Left lung (tissue), 10 donors: Measurements from ENCODE around the gene RNF121. TPM values are rescaled to one million over a fixed set of nuclear protein-coding genes. Genes with fewer than 3 reads are reported as not detected.

Experiments
- ATAC-seq: fragments of 200-7000 bp; cut with Tn5 transposase; one replicate; pipeline ENCODE4 v1.9.1; 2020; ENCODE audit warnings: moderate library complexity
- DNase-seq, 4 donors: peaks; one replicate each; pipeline ENCODE4 v3.0.0-alpha.2; 2013 to 2020
- H3K27ac ChIP-seq, 2 donors: fragments of 200-600 bp; sonication (generic) in 1 of 2; one replicate each; pipeline versions ENCODE4 v1.5.0 to v1.8.0; 2020 to 2021
- H3K27me3 ChIP-seq, 2 donors: fragments of 200-600 bp; sonication (generic) in 1 of 2; one replicate each; pipeline versions ENCODE4 v1.5.0 to v1.8.0; 2020 to 2021
- H3K36me3 ChIP-seq, 2 donors: fragments of 200-600 bp; sonication (generic) in 1 of 2; one replicate each; pipeline versions ENCODE4 v1.5.0 to v1.8.0; 2020 to 2021
- H3K4me1 ChIP-seq, 2 donors: fragments of 200-600 bp; one replicate each; pipeline ENCODE4 v1.8.0; 2021
- H3K4me3 ChIP-seq, 2 donors: fragments of 200-600 bp; sonication (generic) in 1 of 2; one replicate each; pipeline versions ENCODE4 v1.5.0 to v1.8.0; 2020 to 2021; ENCODE audit warnings: mild to moderate bottlenecking in 1 of 2
- H3K9me3 ChIP-seq, 2 donors: fragments of 200-600 bp; sonication (generic) in 1 of 2; one replicate each; pipeline versions ENCODE4 v1.5.0 to v1.8.0; 2020 to 2021
- CTCF ChIP-seq, 2 donors: fragments of 200-600 bp; sonication (generic) in 1 of 2; IDR thresholded peaks; one replicate each; pipeline versions ENCODE4 v1.5.0 to v1.8.0; 2021; ENCODE audit warnings: antibody characterized with exemption in 2 of 2
- intact Hi-C, 2 donors: fragments of 100-400 bp; cut with DNase I; formaldehyde crosslinking; loops; one replicate each; pipeline versions ENCODE4 v1.11.2 to v1.14.2; 2022
- polyA plus RNA-seq, 6 donors: library from polyadenylated mRNA; unstranded; fragments of 120-200 nt; gene quantifications; one replicate each; pipeline ENCODE4 v1.2.1, GENCODE V29; 2013; ENCODE audit not compliant: insufficient read length in 6 of 6
- total RNA-seq, 2 donors: library from RNA; stranded (reverse); fragmentation: NEBNext Ultra II Directional; extraction: Animal tissue kit (Norgen Biotek cat#: 25700); gene quantifications; one replicate each; pipeline ENCODE4 v1.2.1, GENCODE V29; 2021
- donor health status: DM: no; HTN: yes; CAD: no.
- donor health status: DM: no; HTN: no; CAD: no.

RNF121 gene
- total and polyA plus RNA-seq, 8 donors, result 30.3 to 40.6 (median 33.8) TPM

DNA sequence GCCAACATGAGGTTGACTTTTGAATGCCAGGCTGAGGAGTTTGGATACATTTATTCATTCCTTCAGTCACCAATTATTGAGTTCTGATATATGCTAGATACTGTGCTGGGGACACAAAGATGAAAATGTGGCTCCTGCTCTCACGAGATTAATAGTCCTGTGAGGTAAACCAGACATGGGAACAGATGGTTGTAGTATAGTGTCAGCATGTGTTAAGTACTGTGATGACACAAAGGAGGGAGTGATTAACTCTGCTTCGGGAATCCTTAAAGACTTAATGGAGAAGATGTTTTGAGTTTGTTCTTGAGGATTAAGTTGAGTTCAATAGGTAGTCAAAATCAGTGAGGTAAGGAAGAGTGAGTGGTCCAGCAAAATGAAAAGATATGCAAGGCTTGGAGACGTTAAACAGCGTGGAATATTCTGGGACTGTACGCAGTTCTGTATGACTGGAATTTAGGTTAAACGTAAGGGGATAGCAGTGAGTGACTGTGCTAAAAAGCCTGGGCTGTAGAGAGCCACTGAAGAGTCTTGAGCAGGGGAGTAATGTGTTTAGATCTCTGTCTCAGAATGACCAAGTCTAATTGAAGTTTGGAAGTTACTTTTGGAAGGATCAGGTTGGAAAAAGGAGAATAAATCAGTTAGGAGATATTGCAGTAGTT lies 11.8 kb downstream of the RNF121 start:
- Histone ChIP-seq H3K4me1 (peaks cover 0 to 7% of the 10 kb centered on the region in 2 donors), H3K27ac (no peak overlapping the region), H3K36me3 (peaks cover 0 to 10% of the 10 kb centered on the region in 2 donors), H3K27me3 (no peaks in the 10 kb centered on the region), H3K4me3 (no peak overlapping the region), H3K9me3 (no peaks in the 10 kb centered on the region)
- no peak for TF ChIP-seq CTCF (IDR thresholded peaks at IDR 0.05)
- no peak for DNase-seq
- intact Hi-C loops, result no loop called here
- no peak for ATAC-seq

- H3K4me3 ChIP-seq, result no peak overlapping the region
- H3K27me3 ChIP-seq, result no peaks in the 10 kb centered on the region
- H3K4me1 ChIP-seq, result no peaks in the 10 kb centered on the region
- H3K36me3 ChIP-seq, result no peaks in the 10 kb centered on the region
- DNase-seq (no peak), ATAC-seq (peak; percentile 18)
- intact Hi-C loops, result no loop called here
- H3K9me3 ChIP-seq, result no peaks in the 10 kb centered on the region
- TF ChIP-seq CTCF (IDR thresholded peaks at IDR 0.05), result no peak
- H3K27ac ChIP-seq, result no peak overlapping the region
Measured at GRCh38 chr11:71946144-71946571, 17.3 kb downstream of the RNF121 start.

GRCh38 chr11:71947498-71947897 lies 18.7 kb downstream of the RNF121 start:
- ATAC-seq, result no peak
- Histone ChIP-seq H3K9me3 (no peaks in the 10 kb centered on the region), H3K36me3 (no peaks in the 10 kb centered on the region), H3K4me3 (no peak overlapping the region), H3K27me3 (no peaks in the 10 kb centered on the region), H3K27ac (no peak overlapping the region), H3K4me1 (no peaks in the 10 kb centered on the region)
- no peak for TF ChIP-seq CTCF (IDR thresholded peaks at IDR 0.05)
- intact Hi-C loops, result no loop called here
- no peak for DNase-seq

DNA sequence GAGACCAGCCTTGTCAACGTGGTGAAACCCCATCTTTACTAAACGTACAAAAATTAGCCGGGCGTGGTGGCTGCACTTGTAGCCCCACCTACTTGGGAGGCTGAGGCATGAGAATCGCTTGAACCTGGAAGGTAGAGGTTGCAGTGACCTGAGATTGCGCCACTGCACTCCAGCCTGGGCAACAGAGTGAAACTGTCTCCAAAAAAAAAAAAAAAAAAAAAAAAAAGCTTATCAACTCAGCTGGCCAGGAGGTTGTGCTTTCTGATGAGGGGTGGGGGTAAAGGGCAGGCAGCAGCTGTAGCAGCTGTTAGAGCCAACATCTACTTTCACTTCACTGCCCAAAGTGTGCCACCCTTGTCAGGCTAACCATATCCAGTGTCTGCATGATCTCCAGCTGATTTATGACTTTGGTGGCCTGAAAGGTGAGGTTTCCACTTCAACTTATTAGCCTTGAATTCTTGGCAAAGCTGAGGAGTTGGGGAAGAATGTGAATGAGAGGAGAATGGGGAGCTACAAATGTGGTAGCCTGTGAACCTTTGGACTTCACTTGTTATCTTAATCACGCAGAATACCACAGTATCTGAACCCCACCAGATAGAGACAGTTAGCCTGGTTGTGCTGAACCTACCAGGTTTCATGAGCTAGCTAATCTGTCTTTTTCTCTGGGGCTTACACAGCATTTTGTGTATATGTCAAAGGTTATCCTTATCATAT lies 19.6 kb downstream of the RNF121 start:
- no peaks in the 10 kb centered on the region for H3K27me3 ChIP-seq
- no peak overlapping the region for H3K4me3 ChIP-seq
- no peak for TF ChIP-seq CTCF (IDR thresholded peaks at IDR 0.05)
- H3K27ac ChIP-seq, result no peak overlapping the region
- intact Hi-C loops, result no loop called here
- ATAC-seq (no peak), DNase-seq (no peak)
- no peaks in the 10 kb centered on the region for H3K9me3 ChIP-seq
- no peaks in the 10 kb centered on the region for H3K36me3 ChIP-seq
- no peaks in the 10 kb centered on the region for H3K4me1 ChIP-seq

DNA sequence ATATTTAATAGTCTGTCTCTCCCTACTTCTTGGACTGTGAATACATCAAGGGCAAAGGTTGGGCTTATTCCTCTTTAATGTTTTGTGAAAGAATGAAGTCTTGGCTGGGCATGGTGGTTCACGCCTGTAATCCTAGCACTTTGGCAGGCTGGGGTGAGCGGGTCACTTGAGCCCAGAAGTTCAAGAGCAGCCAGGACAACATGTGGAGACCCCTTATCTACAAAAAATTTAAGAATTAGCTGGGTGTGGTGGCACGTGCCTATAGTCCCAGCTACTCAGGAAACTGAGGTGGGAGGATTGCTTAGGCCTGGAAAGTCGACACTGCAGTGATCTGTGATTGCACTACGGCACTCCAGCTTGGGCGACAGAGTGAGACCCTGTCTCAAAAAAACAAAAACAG lies 20.2 kb downstream of the RNF121 start:
- Histone ChIP-seq H3K27ac (no peak overlapping the region), H3K36me3 (no peaks in the 10 kb centered on the region), H3K9me3 (no peaks in the 10 kb centered on the region), H3K4me3 (no peak overlapping the region), H3K4me1 (no peaks in the 10 kb centered on the region), H3K27me3 (no peaks in the 10 kb centered on the region)
- DNase-seq (no peak), ATAC-seq (no peak)
- TF ChIP-seq CTCF (IDR thresholded peaks at IDR 0.05), result no peak
- intact Hi-C loops, result no loop called here
